ENCODE results near the gene ZDHHC18.
"Not testable (repeated sequence)": the region's sequence is repeated elsewhere in the genome, so short reads cannot be mapped to it uniquely, and the experiment has no call there.

Gene ZDHHC18

DNA sequence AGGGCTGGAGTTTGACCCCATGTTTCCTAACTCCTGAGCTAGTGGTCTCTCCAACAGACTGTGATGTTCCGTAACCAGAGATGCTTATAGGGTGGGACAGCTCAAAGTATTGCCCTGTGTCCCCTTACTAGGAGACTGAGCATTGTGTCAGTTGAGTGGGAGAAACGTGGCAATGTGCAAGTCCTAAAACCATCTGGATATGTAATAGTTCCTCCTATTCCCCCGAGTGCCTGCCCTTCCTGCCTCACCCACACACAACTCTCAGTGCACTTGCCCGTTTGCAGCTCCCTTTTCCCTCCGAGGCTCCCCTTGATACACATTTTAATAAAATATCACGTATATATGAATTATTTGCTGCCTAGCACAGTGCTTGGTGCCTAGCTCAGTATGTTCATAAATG is 35.3 kb upstream of the ZDHHC18 start:
- DNase-seq (ENCODE audit: low read depth in 1 of 2, low spot score in 1 of 2), result no peak

DNA sequence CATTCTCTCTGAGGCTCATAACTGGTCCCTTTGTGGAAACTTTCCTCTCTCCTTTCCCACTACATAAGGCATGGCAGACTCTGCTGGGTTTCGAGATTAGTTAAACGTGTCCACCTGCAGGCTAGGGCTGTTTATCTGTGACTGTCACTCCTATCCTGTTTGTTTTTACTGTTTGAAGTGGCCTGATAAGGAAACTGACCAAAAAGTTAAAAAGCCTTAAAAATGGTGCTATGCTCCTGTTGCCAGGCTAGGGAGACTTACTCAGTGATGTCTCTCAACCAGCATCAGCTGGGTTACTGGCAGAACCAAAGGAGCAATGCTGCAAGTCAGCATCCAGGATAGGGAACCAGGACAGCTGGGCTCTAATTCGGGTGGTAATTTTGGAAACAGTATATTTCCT is 34.9 kb upstream of the ZDHHC18 start:
- no peak for DNase-seq (ENCODE audit: low read depth in 1 of 2, low spot score in 1 of 2)

DNA sequence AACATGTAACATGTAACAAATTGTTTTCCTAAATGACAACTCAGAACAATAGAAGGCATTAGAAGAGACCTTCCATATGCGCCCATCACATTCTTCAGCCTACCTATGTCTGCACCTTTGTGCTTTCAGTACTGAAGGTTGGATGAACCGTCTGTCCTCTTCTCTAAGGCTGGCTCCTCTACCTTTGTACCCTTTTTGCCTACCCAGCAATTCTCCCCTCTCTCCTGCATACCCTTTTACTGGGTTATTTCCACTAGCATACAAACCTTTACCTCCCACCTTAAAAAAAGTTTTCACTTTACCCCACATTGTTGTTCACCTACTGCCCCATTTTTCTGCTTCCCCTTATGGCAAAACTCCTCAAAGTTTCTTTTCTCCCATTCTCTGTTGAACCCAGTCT is 33.6 kb upstream of the ZDHHC18 start:
- no peak for DNase-seq (ENCODE audit: low read depth in 1 of 2, low spot score in 1 of 2)

DNA sequence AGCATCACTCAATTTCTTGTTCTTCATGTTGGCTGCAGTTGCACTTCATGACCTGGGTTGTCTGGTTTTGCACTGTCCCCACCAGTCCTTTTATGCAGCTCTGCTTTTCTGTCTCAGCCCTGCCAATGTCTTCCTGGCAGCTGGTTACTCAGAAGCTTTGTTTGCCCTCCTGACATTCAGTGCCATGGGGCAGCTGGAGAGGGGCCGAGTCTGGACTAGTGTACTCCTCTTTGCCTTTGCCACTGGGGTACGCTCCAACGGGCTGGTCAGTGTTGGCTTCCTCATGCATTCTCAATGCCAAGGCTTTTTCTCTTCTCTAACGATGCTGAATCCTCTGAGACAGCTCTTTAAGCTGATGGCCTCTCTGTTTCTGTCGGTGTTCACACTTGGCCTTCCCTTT is 32.1 kb upstream of the ZDHHC18 start:
- DNase-seq (ENCODE audit: low read depth in 1 of 2, low spot score in 1 of 2), result no peak

DNA sequence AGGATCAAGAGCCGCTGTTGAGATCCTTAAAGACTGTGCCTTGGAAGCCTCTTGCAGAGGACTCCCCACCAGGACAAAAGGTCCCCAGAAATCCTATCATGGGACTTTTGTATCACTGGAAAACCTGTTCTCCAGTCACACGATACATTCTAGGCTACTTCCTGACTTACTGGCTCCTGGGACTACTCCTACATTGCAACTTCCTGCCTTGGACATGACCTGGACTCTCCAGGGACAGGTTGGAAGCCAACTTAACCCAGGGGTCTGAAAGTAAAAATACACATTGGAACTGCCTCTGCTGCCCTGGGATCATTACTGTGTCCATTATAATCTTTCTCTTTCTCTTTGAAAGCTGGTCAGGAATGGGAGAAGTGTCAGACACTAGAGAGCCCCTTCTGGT is 28.9 kb upstream of the ZDHHC18 start:
- no peak for DNase-seq (ENCODE audit: low read depth in 1 of 2, low spot score in 1 of 2)

DNA sequence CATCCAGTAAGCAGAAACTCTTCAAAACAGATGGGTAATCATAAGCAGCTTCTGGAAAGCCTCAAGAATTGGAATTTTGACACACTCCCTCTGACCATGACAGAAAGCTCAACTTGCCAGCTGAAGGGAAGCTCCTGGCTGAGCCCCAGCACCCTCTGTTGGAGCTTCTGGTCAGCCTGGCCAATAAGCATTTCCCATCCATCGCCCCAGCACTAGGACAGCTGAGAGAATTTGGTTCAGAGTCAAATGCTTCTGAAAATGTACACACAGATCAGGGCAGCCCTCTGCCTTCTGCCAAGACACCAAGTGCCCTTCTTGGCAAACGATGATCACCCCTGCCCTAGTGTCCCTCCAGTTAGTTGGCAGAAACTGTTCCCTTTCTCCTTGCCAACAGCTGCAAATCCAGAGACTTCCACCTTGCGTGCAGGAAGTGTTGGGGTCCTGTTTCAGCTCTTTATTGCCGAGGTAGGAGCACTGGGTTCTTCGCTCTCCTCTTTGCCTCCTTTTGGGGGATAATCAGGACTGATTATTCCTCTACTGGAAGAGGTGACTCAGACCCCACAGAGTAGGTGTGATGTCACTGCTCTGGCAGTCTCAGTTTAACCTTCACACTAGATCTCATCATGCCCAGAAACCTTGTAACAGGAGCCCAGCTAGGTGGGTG is 26.9 kb upstream of the ZDHHC18 start:
- no peak for DNase-seq (ENCODE audit: low read depth in 1 of 2, low spot score in 1 of 2)

DNA sequence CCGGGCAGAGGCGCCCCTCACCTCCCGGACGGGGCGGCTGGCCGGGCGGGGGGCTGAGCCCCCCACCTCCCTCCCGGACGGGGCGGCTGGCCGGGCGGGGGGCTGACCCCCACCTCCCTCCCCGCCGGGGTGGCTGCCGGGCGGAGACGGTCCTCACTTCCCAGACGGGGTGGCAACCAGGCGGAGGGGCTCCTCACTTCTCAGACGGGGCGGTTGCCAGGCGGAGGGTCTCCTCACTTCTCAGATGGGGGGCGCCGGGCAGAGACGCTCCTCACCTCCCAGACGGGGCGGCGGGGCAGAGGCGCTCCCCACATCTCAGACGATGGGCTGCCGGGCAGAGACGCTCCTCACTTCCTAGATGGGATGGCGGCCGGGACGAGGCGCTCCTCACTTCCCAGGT is 22.6 kb upstream of the ZDHHC18 start:
- DNase-seq (ENCODE audit: low read depth in 1 of 2, low spot score in 1 of 2), result not testable (repeated sequence)

DNA sequence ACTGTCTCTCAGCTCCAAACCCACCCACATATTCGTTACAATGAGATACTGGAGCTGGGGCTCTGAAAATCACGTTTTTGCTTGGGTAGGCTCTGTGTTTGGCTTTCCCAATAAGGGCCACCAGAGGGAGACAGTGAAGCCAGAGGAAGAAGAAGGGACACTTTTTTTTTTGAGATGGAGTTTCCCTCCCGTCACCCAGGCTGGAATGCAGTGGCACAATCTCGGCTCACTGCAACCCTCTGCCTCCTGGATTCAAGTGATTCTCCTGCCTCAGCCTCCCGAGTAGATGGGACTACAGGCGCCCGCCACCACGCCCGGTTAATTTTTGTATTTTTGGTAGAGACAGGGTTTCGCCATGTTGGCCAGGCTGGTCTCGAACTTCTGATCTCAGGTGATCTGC is 16.4 kb upstream of the ZDHHC18 start:
- DNase-seq (ENCODE audit: low read depth in 1 of 2, low spot score in 1 of 2), result peak; percentile 39 to 52

DNA sequence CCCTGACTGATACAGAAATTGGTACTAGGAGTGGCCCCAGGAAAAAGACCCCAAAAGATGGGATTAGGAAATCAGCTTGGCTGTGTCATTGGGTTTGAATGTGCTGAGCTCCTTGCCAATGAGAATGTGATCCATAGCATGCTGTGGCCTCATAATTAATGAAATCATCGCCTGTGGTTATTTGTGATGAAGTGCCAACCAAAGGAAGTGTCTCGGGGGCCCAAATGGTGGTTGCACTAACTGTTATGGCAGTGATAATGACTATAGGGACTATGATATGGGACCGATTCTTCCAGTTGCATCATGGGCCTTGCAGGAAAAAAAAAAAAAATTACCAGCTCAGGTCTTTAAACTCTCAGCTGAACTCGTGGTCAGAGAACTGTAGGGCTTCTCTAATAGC is 15.4 kb upstream of the ZDHHC18 start:
- DNase-seq (ENCODE audit: low read depth in 1 of 2, low spot score in 1 of 2), result no peak

DNA sequence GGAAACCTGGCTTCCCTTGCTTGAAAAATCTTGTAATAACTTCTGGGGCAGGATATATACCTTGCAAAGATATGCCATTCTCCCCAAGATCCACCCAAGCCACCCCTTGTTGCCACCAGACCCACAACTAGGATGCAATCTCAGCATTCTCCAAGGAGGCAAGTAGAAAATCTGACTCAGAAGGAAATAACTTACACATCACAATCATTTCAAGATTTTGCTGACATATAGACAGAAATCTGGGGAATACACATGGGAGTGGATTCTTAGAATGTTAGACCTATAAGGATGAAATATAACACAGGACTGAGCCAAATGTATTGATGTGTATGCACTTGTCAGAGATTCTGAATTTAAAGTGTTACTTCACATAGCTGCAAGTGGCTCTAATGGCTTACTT is 14.8 kb upstream of the ZDHHC18 start:
- no peak for DNase-seq (ENCODE audit: low read depth in 1 of 2, low spot score in 1 of 2)

DNA sequence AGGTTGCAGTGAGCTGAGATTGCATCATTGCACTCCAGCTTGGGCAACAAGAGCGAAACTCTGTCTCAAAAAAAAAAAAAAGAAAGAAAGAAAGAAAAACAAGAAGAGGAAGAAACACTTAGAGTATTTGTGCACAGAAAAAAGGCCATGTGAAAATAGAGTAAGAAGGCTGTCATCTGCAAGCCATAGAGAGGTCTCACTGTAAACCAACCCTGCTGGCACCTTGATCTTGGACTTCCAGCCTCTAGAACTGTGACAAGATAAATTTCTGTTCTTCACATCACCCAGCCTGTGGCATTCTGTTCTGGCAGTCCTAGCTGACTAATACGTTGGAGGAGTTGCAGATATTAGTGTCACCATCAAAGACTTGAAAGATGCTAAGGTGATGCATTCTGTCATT is 12.1 kb upstream of the ZDHHC18 start:
- DNase-seq (ENCODE audit: low read depth in 1 of 2, low spot score in 1 of 2), result no peak

DNA sequence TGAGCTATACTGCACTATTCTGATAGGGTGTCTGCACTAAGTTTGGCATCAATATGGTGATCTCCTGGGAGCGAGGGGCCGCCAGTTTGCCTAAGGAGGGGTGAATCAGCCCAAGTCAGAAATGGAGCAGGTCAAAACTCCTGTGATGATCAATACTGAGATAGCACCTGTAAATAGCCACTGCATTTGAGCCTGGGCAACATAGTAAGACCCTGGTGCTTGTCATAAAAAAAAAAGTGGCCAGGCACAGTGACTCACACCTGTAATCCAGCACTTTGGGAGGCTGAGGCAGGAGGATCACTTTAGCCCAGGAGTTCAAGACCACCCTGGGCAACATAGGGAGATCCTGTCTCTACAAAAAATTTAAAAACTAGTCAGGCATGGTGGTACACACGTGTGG is 11.6 kb upstream of the ZDHHC18 start:
- DNase-seq (ENCODE audit: low read depth in 1 of 2, low spot score in 1 of 2), result no peak

DNA sequence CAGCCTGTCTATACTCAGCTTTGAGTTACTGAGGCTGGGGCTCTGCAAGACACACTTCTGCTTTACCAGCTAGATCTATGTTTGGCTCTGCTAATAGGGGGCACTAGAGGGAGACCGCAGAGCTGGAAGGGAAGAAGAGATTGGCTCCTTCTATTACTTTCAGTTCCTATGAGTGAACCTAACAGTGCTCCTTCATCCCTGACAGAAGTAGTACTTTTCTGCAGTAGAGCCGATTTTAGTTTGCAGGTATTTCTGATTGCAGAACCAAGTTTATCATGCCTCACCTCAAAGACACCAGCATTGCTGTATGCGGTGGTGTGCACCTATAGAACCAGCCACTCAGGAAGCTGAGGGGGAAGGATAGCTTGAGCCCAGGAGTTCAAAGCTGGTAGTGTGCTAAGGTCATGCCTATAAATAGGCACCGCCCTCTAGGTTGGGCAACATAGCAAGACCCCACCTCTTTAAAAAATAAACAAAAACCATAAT is 5.7 kb upstream of the ZDHHC18 start:
- no peak for DNase-seq (ENCODE audit: low read depth in 1 of 2, low spot score in 1 of 2)

DNA sequence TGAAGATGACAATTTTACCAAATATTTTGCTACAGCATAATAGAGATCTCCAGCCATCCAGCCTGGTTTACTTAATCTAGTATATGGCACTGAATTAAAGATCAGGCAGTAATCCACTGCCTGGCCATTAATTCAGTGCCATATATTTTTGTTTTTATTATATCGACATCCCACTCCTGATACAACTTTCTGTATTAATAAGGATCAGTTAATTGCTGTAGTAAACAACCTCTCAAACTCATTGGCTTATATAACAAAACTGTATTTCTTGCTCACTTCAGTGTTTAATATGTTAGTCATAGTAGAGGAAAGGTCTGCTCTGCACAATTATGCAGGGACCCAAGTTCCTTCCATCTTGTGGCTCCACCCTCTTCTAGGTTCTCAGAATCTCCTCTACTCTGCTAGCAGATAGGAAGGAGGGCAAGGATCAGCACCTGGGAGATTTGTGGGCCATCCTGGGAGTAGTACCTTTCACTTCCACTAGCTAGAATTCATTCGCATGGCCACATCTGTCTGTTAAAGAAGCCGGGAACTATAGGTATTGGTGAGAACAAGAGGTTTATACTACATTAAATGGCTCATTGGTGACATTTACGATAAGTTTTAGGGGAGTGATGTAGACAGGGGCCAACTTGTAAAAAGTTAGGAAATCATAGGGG is 3.6 kb upstream of the ZDHHC18 start:
- no peak for DNase-seq (ENCODE audit: low read depth in 1 of 2, low spot score in 1 of 2)

DNA sequence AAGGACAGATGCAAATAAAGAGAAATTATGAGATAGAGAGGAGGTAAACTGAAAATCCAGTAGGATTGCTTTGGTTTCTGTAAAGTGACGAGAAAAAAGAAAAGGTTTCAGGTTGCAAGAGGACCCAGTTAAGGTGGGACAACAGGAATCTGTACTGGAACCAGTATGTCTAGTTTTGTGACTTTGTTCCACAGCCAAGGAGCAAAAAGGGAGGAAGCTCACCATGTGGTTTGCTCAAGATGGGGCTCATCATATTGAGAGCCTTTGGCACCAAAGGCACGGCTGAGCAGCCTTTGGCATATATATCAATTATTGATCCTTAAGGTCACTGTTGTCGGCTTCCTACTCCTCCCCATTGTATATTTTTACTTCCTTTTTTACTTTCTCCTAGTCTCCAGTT is 1.8 kb upstream of the ZDHHC18 start:
- DNase-seq (ENCODE audit: low read depth in 1 of 2, low spot score in 1 of 2), result no peak

DNA sequence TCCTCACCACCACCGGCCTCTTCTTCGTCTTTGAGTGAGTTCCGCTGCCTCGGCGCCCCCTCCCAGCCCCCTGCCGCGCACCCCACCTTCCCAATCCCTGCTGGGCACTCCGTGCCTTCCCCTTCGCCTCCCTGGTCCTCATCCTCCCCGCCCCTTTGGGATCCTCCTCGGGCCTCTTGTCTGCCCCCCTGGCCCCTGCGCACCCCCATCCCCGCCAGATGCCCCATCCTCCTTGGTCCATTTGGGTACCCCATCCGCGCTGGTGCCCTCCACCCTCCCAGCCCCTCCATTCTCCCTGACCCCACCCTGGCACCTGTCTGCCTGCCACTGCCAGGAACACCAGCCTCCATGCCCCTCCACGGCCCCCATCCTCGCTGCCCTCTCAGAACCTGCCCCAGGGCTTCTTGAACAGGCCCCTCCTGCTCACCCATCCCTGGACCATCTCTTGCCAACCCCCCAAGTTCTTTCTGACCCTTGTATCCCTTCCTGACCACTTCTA is 667 bp downstream of the ZDHHC18 start:
- no peak for DNase-seq (ENCODE audit: low read depth in 1 of 2, low spot score in 1 of 2)

DNA sequence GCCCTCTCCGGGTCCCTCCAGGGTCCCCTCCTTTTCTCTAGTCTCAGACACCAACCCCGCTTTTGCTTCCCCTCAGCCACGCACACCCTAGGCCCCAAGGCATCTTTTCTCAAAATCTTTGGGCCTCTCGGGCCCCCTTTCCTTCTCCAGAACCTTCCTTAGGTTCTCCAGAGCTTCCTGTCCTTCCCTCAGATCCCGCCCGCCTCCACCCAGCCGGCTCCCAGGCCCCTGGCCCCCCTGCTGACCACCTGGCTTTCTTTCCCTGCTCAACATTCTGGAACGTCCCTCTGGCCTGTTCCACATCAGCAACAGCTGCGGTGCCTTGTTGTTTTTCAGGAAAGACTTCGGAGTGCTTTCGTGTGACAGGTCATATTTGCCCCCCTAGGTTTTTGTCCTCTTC is 1.2 kb downstream of the ZDHHC18 start:
- DNase-seq (ENCODE audit: low read depth in 1 of 2, low spot score in 1 of 2), result no peak

DNA sequence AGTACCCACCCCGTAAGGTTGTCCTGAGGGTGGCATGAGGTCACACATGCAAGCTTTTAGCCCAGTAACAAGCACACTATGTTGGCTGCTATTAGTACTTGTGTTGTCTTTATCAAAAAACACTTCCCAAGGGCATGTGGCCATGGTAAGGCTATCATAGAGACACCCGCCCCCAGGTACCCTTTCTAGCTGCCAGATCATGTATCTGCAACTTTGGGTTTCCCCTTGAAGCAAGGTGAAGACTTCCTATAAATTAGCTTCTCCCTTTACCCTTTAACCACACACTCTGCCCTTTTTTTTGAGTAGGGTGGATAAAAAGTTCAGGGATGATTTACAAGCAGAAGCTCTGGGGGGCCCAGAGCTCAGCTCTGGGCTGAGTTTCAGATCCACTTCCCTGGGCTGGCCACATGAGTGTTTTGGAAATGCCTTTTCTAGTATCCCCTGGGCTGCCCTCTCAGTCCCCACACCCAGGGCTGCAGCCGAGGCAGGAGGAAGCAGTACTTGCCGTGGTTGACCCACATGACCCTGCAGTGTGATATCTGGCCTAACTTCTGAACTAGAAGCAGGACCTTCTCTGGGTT is 2.0 kb downstream of the ZDHHC18 start:
- DNase-seq (ENCODE audit: low read depth in 1 of 2, low spot score in 1 of 2), result no peak

DNA sequence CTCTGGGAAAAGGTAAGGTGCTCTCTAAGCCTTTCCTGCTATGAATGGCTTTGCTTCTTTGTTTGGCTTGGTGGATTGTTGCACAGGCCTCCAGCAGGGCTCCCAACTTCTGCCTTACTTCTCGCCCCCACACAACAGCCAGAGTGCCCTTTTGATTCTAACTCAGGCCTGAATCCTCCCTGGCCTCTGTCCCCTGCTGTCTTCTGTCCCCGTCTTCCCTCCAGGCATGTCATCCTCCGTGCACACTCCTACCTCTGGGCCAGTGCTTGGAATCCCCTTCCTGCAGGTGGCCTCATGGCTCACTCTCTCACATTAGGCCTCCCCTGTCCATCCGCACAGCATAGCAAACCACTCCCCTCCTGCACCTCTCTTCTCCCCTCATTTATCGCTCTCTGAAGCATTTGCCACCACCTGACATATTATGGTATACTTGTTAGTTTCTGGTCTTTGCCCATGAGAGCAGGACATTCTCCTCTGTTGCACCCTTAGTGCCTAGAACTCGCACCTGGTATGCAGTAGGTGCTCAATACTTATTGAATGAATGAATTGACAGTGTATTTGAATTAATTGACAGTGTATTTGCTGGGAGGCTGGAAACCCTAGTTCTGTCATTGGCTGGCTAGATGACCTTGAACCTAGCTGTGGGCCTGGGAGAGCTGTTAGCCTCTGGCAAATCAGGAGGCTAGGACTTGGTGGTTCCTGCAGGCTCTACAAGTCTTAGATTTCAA is 2.9 kb downstream of the ZDHHC18 start:
- DNase-seq (ENCODE audit: low read depth in 1 of 2, low spot score in 1 of 2), result no peak

DNA sequence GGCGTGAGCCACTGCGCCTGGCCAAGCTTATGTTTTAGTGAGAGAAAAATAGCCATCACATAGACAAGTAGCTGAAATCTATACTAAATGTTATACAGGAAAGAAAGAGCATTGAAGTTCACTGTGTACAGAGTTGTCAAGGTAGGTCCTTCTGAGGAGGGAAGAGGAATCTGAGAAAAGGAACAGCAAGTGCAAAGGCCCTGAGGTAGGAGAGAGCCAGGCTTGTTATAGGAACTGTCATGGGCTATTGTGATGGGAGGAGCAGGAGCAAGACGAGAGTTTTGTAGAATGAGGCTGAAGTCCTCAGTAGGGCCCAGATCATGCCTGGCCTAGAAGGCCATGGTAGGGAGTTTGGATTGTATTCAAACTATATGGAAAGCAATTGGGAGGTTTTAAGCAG is 4.6 kb downstream of the ZDHHC18 start:
- no peak for DNase-seq (ENCODE audit: low read depth in 1 of 2, low spot score in 1 of 2)

DNA sequence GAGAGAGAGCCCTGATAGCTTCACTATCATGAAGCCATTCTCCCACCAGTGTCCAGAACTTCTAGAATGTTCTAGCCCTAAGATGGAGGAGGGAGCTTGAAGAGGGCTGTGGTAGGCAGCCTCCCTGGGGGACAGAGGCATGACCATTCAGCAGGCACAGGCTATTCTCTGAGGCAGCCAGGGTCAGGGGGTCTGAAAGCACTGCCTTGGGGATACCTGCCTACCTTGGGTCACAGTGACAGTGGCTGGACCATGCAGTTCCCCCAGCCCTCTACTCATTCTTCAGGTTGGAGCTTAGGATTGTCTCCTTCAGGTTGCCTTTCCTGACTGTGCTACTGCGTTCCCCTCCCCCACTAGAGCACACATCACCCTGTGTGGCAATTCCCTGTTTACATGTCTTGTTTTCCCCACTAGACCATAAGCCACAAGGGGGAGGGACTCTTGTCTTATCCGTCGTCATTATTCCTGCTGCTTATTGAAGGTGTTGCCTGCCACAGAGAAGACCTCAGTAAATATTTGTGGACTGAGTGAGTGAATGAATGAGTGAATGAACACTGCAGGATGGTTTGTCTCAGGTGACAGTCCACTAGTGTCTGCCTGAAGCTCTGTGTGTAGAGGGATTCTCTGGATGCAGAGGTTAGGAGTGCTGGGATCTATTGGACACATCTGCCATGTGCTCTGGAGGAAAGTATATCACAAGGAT is 5.2 kb downstream of the ZDHHC18 start:
- DNase-seq (ENCODE audit: low read depth in 1 of 2, low spot score in 1 of 2), result no peak
